AG04450 (cell line): ENCODE measurements around the gene GALNT3. TPM values are rescaled to one million over a fixed set of nuclear protein-coding genes. Genes with fewer than 3 reads are reported as not detected.

Experiments used
- CTCF ChIA-PET: fragments of 300-600, 350-600 bp; formaldehyde crosslinking; extraction: SDS; loops from one replicate; lab custom pipeline; 2022; ENCODE audit warnings: antibody characterized with exemption, inconsistent platforms; lab: Charles Lee
- POLR2A ChIA-PET: fragments of 350-600 bp; formaldehyde crosslinking; extraction: SDS; loops from one replicate; lab custom pipeline; 2021; ENCODE audit warnings: antibody characterized with exemption, inconsistent platforms; lab: Yijun Ruan, JAX
- DNase-seq: peaks from one replicate; pipeline ENCODE4 v3.0.0-alpha.2; 2011; ENCODE audit warnings: low read depth, low spot score
- H3K27ac ChIP-seq: one replicate; pipeline ENCODE4 v1.5.1; 2012; ENCODE audit warnings: low read depth, low read length, control low read depth
- H3K27me3 ChIP-seq: one replicate; pipeline ENCODE4 v1.6.0; 2012; ENCODE audit warnings: low read length; ENCODE audit not compliant: control insufficient read depth, insufficient read depth
- H3K4me3 ChIP-seq: 2 replicates; pipeline ENCODE4 v1.5.1; 2011; ENCODE audit warnings: mild to moderate bottlenecking, low read depth, low read length, control low read depth
- H3K9me3 ChIP-seq: 2 replicates; pipeline ENCODE4 v1.5.1; 2012; ENCODE audit warnings: low read length; ENCODE audit not compliant: control insufficient read depth, insufficient read depth
- CTCF ChIP-seq: IDR thresholded peaks from 2 replicates; pipeline ENCODE4 v1.5.1; 2011; ENCODE audit warnings: low read depth, low read length, control low read depth, inconsistent platforms
- polyA plus RNA-seq: library from polyadenylated mRNA; depleted of rRNA; stranded (reverse); fragments of >200 nt; gene quantifications from 2 replicates; pipeline ENCODE4 v1.2.3, GENCODE V29; 2011

Gene GALNT3
- polyA plus RNA-seq, 1 experiment = 2.3 TPM

GRCh38 chr2:165792104-165792454 lies 2.0 kb downstream of the GALNT3 start:
- no peaks in the 10 kb centered on the region for H3K9me3 ChIP-seq
- DNase-seq = no peak
- no peak overlapping the region for H3K4me3 ChIP-seq
- no peak overlapping the region for H3K27ac ChIP-seq
- ChIA-PET POLR2A (no interaction called here), CTCF (no interaction called here)
- no peaks in the 10 kb centered on the region for H3K27me3 ChIP-seq
- TF ChIP-seq CTCF = no peak

GRCh38 chr2:165791421-165792103 lies 2.5 kb downstream of the GALNT3 start:
- DNase-seq = no peak

GRCh38 chr2:165790466-165790865 lies 3.6 kb downstream of the GALNT3 start:
- Histone ChIP-seq H3K9me3 (no peaks in the 10 kb centered on the region), H3K27ac (no peak overlapping the region), H3K4me3 (no peak overlapping the region), H3K27me3 (no peaks in the 10 kb centered on the region)
- CTCF ChIA-PET = no interaction called here
- POLR2A ChIA-PET = no interaction called here
- no peak for TF ChIP-seq CTCF
- DNase-seq = no peak

More at GRCh38 chr2:165791421-165792103, 2.5 kb downstream of the GALNT3 start:
- CTCF ChIA-PET = no interaction called here
- H3K27ac ChIP-seq = no peak overlapping the region
- no peaks in the 10 kb centered on the region for H3K27me3 ChIP-seq
- no peak overlapping the region for H3K4me3 ChIP-seq
- POLR2A ChIA-PET = no interaction called here
- TF ChIP-seq CTCF = no peak
- no peaks in the 10 kb centered on the region for H3K9me3 ChIP-seq

- POLR2A ChIA-PET = no interaction called here
- H3K9me3 ChIP-seq = no peaks in the 10 kb centered on the region
- no peak for TF ChIP-seq CTCF
- CTCF ChIA-PET = interaction anchor here (1.2 kb wide), 1 partner anchor 8 kb away, joined by 3 read pairs; no protein-coding TSS in a partner anchor
- no peak overlapping the region for H3K27ac ChIP-seq
- DNase-seq = no peak
- no peaks in the 10 kb centered on the region for H3K27me3 ChIP-seq
- no peak overlapping the region for H3K4me3 ChIP-seq
Measured at GRCh38 chr2:165787334-165787733, 6.7 kb downstream of the GALNT3 start.

GRCh38 chr2:165779706-165780105 lies 14.3 kb downstream of the GALNT3 start:
- Histone ChIP-seq H3K4me3 (no peak overlapping the region), H3K27me3 (no peaks in the 10 kb centered on the region), H3K9me3 (peaks cover 6% of the 10 kb centered on the region), H3K27ac (no peak overlapping the region)
- ChIA-PET POLR2A (interaction anchor here (0.9 kb wide), 1 partner anchor 94 kb away, joined by 4 read pairs; no protein-coding TSS in a partner anchor), CTCF (interaction anchor here (1.3 kb wide), 1 partner anchor 95 kb away, joined by 6 read pairs; no protein-coding TSS in a partner anchor)
- no peak for TF ChIP-seq CTCF
- no peak for DNase-seq
